Measurements from ENCODE around the gene ALOXE3. TPM values are rescaled to one million over a fixed set of nuclear protein-coding genes. Genes with fewer than 3 reads are reported as not detected.
A peak's percentile ranks its signal among the peaks of the same experiment; 100 is the strongest.
"Not testable (repeated sequence)": the region's sequence is repeated elsewhere in the genome, so short reads cannot be mapped to it uniquely, and the experiment has no call there.

ALOXE3 gene
- polyA plus RNA-seq, 3 donors, result 0.07 TPM; not detected in 2

DNA sequence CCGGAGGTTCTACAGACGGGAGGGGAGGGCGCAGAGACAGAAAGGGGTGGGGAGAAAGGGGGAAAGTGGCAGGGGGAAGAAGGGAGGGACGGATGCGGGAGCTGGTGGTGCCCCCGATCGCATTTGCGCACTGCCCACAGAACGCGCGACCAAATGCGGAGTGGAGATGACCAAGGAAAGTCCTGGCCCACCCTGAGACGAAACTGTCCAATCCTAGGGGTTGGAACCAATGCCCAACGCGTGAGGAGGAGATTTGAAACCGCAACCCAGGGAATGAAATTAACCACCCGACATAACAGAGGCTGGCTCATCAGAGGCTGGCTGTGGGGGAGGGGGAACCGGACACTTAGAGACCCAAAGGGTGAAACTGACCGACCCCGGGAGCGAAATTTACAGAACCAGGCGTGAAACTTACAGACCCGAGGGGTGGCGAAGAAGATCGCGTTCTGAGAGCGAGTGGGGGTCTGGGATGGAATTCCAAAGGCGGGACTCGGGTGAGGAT lies 4.2 kb upstream of the ALOXE3 start:
- no peak for DNase-seq

DNA sequence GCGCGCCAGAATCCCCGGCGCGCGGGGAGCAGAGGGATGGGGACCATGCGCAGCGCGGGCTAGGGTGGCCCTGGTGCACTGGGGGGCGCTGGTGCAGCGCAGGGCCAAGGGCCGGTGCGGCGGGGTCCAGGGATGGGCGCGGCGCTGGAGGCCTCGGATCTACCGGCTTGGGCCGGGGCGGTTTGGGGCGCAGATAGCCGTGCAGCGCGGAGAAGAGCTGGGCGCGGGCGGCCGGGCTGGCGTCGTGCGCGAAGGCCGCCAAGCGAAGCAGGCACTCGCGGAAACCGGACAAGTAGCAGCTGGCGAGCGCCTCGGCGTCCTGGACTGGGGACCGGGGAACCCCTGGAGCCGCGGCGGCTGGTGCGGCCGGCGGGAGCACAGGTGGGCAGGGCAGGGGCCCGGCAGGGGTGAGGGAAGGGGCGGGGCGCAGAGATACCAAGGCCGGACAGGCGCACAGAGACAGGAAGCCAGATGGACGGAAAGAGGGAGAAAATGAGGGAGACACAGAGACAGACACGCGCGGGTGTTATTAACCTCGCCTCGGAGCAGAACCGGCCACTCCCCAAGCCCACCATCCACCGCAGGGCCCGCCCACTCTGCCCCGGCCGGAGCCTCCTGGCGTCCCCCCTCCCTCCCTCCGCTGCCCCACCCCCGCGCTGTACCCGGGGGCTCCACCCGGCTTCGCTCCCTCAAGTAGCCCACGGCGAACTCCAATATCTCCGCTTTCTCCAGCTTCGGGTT lies 3.5 kb upstream of the ALOXE3 start:
- DNase-seq, result no peak

DNA sequence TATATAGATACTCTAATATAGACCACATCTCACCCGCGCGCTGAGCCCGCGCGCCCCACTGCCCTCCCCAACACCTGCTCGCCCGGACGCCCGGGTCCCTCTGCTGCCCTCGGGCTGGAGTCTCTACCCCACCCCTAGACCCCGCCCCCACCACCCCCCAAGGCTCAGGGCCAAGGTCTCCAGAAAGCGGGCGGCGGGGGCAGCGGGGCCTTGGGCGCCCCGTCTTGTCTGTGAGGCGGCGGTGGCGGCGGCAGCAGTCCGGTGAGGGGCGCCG lies 3.0 kb upstream of the ALOXE3 start:
- DNase-seq, result no peak

GRCh38 chr17:8120520-8121406 lies 2.4 kb upstream of the ALOXE3 start:
- DNase-seq, result no peak

DNA sequence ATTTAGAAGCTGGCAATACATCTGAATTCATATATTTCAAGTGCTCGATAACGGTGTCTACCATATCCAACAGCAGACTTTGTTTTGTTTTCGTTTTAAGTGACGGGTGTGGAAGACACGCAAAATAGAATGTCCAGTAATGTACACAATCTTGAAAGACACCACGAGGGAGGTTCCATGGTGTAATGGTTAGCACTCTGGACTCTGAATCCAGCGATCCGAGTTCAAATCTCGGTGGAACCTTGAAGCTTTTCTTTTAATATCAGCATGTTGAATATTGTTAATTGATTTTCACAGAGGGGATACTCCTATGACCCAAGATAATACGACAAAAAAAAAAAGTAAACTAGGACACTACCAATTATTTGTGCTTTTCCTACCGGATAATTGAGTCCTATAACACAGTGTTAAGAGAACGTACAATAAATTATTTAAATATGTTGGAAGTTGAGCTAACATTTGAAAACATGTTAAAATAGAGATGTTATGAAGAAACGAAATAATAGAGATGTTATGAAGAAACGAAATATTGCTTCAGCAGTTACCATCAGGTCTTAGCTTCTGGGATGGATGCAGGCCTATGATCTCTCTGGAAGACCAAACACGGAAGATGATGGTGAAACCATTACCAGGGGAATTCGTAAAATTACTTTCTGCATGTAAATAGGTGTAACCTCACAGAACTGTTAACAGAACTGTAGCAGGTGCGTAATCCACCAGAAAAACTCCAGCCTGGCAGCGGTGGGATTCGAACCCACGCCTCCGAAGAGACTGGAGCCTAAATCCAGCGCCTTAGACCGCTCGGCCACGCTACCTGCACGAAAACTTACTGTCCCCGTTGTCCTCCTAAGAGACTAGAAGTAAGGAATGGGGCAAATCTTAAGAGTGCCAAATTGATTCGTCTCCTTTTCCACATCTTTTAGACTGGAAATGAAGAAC lies 1.5 kb upstream of the ALOXE3 start:
- peak; percentile 94 for DNase-seq

- peak; percentile 79 for DNase-seq
Measured at GRCh38 chr17:8118769-8119580, 661 bp upstream of the ALOXE3 start.

GRCh38 chr17:8117367-8117979 lies 841 bp downstream of the ALOXE3 start:
- no peak for DNase-seq

DNA sequence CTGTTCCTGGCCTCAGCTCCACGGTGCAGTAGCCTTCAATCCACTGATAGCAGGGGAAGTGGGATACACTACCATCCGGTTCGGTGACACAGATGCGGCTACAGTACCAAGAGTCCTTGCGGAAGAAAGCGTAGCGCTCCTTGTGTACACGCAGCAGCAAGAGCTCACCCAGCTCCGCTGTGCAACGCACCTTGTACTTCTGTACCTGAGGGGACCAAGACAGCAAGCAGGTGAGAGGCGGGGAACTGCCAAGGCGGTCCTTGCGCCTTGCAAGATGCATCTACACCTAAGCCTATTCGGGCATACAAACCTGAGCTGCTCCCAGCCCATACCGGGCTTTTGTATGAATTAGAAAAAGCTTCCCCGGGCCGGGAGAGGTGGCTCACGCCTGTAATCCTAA lies 1.5 kb downstream of the ALOXE3 start:
- no peak for DNase-seq

DNA sequence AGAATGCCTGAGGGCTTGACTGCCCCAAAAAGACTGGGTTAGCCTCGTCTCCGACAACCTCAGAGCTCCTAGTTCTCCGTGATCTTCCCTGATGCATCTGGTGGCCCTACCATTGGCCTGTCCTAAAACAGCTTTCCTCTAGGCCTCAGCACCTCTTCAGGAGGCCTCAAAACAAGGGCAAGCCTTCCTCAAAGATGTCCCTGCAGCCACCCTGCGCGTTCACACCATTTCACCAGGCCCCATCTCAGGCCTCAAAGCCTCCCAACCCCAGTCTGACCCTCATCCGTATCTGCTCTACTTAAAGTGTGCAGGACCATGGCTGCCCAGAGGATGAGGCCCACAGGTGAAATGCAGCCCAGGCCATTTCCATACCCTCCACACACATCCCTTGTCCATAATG lies 7.4 kb downstream of the ALOXE3 start:
- DNase-seq, result no peak

- DNase-seq, result no peak
Measured at GRCh38 chr17:8110456-8110804, 7.9 kb downstream of the ALOXE3 start.

- DNase-seq, result no peak
Measured at GRCh38 chr17:8109661-8110455, 8.5 kb downstream of the ALOXE3 start.

- no peak for DNase-seq
Measured at GRCh38 chr17:8108972-8109660, 9.2 kb downstream of the ALOXE3 start.

GRCh38 chr17:8106980-8107379 lies 11.3 kb downstream of the ALOXE3 start:
- DNase-seq, result not testable (repeated sequence)

GRCh38 chr17:8105957-8106398 lies 12.3 kb downstream of the ALOXE3 start:
- DNase-seq, result no peak

DNA sequence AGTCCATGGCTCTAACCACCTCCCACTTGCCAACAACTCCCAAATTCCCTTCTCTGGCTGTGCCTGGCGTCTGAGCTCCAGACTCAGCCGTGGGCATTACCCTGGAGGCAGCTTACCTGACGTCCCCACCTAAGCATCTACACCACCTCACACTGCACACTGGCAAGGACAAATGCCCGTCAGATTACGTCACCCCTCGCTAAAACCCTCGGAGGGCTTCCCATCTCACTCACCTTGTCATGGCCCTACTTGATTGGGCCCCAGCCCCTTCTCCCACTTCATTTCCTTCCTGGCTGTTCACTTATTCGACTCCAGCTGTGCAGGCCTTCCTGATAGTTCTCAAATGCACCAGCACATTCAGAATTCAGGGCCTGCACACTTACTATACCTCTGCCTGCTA lies 13.4 kb downstream of the ALOXE3 start:
- no peak for DNase-seq

- no peak for DNase-seq
Measured at GRCh38 chr17:8103549-8103948, 14.8 kb downstream of the ALOXE3 start.

- DNase-seq, result no peak
Measured at GRCh38 chr17:8101721-8102120, 16.6 kb downstream of the ALOXE3 start.

DNA sequence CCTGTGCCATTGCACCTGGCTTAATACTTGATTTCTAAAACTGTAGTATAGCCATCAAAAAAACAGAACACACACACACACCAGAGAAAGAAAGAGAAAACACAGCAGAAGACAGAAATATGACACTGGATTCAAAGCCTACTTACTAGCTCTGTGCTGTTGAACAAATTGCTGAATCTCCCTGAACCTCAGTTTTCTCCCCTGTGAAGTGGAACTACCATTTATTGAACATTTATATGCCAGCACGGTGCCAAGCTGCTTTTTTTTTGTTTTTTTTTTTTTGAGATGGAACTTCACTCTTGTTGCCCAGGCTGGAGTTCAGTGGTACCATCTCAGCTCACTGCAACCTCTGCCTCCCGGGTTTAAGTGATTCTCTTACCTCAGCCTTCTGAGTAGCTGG lies 17.6 kb downstream of the ALOXE3 start:
- DNase-seq, result no peak

GRCh38 chr17:8100111-8100510 lies 18.2 kb downstream of the ALOXE3 start:
- no peak for DNase-seq
